PFSK-1 (cell line): ENCODE measurements around the gene GPR17.

Experiments used
- FOXP2 ChIP-seq: optimal IDR thresholded peaks from 2 replicates; pipeline ENCODE3; 2011; ENCODE audit warnings: borderline replicate concordance, control low read depth, inconsistent platforms; ENCODE audit not compliant: insufficient read depth; ENCODE audit errors: extremely low read length, extremely low read depth
- POLR2AphosphoS5 ChIP-seq: IDR thresholded peaks from 2 replicates; pipeline ENCODE4 v1.6.1; 2012; ENCODE audit warnings: low read depth, mild to moderate bottlenecking, control low read depth, low read length, moderate library complexity
- SIN3A ChIP-seq: IDR thresholded peaks from 2 replicates; pipeline ENCODE4 v1.6.1; 2012; ENCODE audit warnings: mild to moderate bottlenecking, low read length, moderate library complexity, borderline replicate concordance; ENCODE audit not compliant: insufficient read depth
- TAF1 ChIP-seq: IDR thresholded peaks from 2 replicates; pipeline ENCODE4 v1.6.1; 2012; ENCODE audit warnings: low read length, control low read depth, borderline replicate concordance; ENCODE audit not compliant: insufficient read depth
- TF ChIP-seq, protein P1 (sequence below), 2 experiments: IDR thresholded peaks; 2 replicates each; pipeline versions ENCODE4 v1.6.1 to v1.8.0; 2011 to 2012; ENCODE audit warnings: low read depth in 2 of 2, low read length in 2 of 2, control low read depth in 1 of 2, inconsistent platforms in 1 of 2, mild to moderate bottlenecking in 1 of 2, moderate library complexity in 1 of 2; ENCODE audit not compliant: insufficient read depth in 1 of 2

GPR17 gene

GRCh38 chr2:127653421-127654083, 7.6 kb downstream of the GPR17 start:
- TF ChIP-seq SIN3A (no peak), FOXP2 (no peak), TAF1 (no peak), POLR2AphosphoS5 (no peak)
- TF ChIP-seq, protein P1, sequence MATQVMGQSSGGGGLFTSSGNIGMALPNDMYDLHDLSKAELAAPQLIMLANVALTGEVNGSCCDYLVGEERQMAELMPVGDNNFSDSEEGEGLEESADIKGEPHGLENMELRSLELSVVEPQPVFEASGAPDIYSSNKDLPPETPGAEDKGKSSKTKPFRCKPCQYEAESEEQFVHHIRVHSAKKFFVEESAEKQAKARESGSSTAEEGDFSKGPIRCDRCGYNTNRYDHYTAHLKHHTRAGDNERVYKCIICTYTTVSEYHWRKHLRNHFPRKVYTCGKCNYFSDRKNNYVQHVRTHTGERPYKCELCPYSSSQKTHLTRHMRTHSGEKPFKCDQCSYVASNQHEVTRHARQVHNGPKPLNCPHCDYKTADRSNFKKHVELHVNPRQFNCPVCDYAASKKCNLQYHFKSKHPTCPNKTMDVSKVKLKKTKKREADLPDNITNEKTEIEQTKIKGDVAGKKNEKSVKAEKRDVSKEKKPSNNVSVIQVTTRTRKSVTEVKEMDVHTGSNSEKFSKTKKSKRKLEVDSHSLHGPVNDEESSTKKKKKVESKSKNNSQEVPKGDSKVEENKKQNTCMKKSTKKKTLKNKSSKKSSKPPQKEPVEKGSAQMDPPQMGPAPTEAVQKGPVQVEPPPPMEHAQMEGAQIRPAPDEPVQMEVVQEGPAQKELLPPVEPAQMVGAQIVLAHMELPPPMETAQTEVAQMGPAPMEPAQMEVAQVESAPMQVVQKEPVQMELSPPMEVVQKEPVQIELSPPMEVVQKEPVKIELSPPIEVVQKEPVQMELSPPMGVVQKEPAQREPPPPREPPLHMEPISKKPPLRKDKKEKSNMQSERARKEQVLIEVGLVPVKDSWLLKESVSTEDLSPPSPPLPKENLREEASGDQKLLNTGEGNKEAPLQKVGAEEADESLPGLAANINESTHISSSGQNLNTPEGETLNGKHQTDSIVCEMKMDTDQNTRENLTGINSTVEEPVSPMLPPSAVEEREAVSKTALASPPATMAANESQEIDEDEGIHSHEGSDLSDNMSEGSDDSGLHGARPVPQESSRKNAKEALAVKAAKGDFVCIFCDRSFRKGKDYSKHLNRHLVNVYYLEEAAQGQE (IDR thresholded peaks at IDR 0.05; ENCODE audit: insufficient read depth in 1 of 2, low read depth in 2 of 2, low read length in 2 of 2), result no peak

GRCh38 chr2:127654084-127654837, 8.3 kb downstream of the GPR17 start:
- TF ChIP-seq SIN3A, result no peak
- TF ChIP-seq TAF1, result no peak
- TF ChIP-seq POLR2AphosphoS5, result no peak
- TF ChIP-seq, protein P1 (IDR thresholded peaks at IDR 0.05; ENCODE audit: insufficient read depth in 1 of 2, low read depth in 2 of 2, low read length in 2 of 2), result no peak
- TF ChIP-seq FOXP2, result no peak

- TF ChIP-seq SIN3A, result no peak
- TF ChIP-seq TAF1, result no peak
- TF ChIP-seq FOXP2, result no peak
- TF ChIP-seq, protein P1 (IDR thresholded peaks at IDR 0.05; ENCODE audit: insufficient read depth in 1 of 2, low read depth in 2 of 2, low read length in 2 of 2), result no peak
- no peak for TF ChIP-seq POLR2AphosphoS5
Observed at GRCh38 chr2:127654838-127655175, 8.9 kb downstream of the GPR17 start.

DNA sequence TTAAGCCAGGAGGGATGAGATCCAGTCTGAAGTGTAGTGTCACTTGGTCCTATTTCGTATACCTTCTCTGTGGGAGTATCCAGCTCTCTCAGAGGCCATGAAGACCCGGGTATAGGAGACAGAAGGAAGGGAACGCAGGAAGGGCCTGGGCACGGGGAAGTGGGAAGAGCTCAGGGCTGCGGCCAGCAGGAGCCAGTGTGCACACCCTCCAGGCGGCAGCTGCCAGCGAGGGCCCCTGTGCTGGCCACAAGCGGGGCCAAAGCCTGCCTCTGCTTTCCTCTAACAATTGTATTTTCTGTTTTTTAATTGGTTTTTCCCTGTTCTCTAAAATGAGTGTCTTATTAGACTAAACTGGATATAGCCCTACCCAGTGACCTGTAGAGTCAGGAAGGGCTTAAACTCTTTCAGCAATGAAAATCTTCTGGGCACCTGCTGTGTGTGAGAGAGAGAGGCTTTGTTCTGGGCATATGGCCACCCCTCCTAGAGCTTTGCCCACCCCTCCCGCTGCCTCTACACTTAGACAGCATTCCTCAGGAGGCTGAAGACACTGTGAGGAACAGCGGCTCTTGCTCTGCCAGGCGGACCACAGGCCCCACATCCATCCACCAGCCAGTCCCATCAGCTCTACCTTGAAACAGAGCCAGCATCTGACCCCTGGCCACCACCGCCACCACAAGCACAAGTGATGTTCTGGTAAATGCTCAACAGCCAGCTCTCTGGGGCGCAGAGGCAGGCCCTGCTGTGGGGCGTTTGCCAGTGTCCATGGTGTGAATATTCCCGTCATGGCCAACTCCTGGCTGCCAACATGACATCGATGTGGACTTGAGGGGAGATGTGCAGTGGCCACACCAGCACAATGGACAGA, 9.5 kb downstream of the GPR17 start:
- no peak for TF ChIP-seq POLR2AphosphoS5
- TF ChIP-seq SIN3A, result no peak
- TF ChIP-seq, protein P1 (IDR thresholded peaks at IDR 0.05; ENCODE audit: insufficient read depth in 1 of 2, low read depth in 2 of 2, low read length in 2 of 2), result no peak
- no peak for TF ChIP-seq TAF1
